ENCODE results near the gene MAP1B.

Gene MAP1B

GRCh38 chr5:72222521-72222920 lies 115.2 kb downstream of the MAP1B start:
- Histone ChIP-seq H3K9me3 (ENCODE audit: low read length) (no peaks in the 10 kb centered on the region), H3K36me3 (ENCODE audit: insufficient read depth, low read length) (peaks cover 99% of the 10 kb centered on the region), H3K4me1 (ENCODE audit: insufficient read depth, low read length, severe bottlenecking) (no peaks in the 10 kb centered on the region), H3K4me2 (ENCODE audit: low read length) (no peak overlapping the region), H3K79me2 (ENCODE audit: insufficient read depth, low read length) (no peaks in the 10 kb centered on the region), H3K27ac (ENCODE audit: low read depth, low read length, poor library complexity, severe bottlenecking) (no peak overlapping the region), H3K9me2 (ENCODE audit: low read depth, low read length) (no peaks in the 10 kb centered on the region), H3F3A (ENCODE audit: insufficient read depth, low read length) (no peaks in the 10 kb centered on the region), H3K27me3 (ENCODE audit: insufficient read depth, low read length) (no peaks in the 10 kb centered on the region), H3K9ac (ENCODE audit: low read length) (no peak overlapping the region), H2AFZ (ENCODE audit: low read length) (no peak overlapping the region), H3K4me3 (ENCODE audit: low read depth, low read length, poor library complexity, severe bottlenecking) (no peak overlapping the region), H4K20me1 (ENCODE audit: insufficient read depth, low read length) (no peaks in the 10 kb centered on the region)
- TF ChIP-seq EZH2 (IDR thresholded peaks at IDR 0.05; ENCODE audit: borderline replicate concordance, low read length) (no peak), CTCF (IDR thresholded peaks at IDR 0.05; ENCODE audit: low read length) (no peak)

DNA sequence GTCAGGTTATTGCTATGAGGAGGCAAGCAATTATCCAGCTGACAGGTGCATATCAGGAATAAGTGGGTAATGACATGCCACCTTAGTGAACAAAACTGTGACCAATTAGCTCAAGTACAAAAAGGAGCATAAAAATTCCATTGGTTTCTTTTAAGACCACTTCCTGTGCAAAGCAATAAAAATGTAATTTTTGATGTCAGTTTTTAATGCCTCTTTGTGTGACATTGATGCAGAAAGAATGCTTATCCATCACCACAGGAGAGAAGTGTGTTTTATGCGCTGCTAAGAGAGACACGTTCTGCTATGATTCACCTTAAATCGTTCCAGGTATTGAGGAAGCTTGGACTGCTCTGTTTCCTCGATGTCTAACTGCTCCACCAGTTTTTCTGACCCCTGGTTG lies 116.1 kb downstream of the MAP1B start:
- no peaks in the 10 kb centered on the region for H3K9me3 ChIP-seq (ENCODE audit: low read length)

DNA sequence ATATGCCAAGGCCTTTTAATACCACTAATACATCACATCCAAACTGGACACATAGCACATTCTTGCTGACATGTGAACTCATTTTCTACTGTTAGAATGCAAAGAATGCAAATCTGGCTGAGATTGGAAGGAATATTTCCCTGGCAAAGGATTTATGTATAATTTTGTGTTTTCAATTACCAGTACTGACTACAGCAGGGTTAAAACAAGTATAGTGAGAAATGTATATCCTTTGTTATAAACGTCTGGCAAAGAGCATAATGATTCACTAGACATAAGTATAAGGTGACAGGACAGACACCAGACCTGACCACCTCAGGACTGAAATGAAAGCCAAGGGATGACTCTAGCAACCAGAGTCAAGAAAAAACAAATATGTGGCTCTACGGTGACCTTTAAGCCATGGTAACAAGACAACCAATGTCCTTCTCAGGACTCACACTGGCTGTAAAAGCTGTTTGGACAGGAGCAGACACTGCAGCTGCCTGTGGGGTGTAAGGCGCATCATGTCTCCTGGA lies 117.7 kb downstream of the MAP1B start:
- H3K27ac ChIP-seq (ENCODE audit: low read depth, low read length, poor library complexity, severe bottlenecking) = no peak overlapping the region
- H2AFZ ChIP-seq (ENCODE audit: low read length) = no peak overlapping the region
- no peaks in the 10 kb centered on the region for H3K79me2 ChIP-seq (ENCODE audit: insufficient read depth, low read length)
- H3K4me2 ChIP-seq (ENCODE audit: low read length) = no peak overlapping the region
- H3K4me3 ChIP-seq (ENCODE audit: low read depth, low read length, poor library complexity, severe bottlenecking) = no peak overlapping the region
- no peaks in the 10 kb centered on the region for H4K20me1 ChIP-seq (ENCODE audit: insufficient read depth, low read length)
- H3K9me2 ChIP-seq (ENCODE audit: low read depth, low read length) = no peaks in the 10 kb centered on the region
- H3K27me3 ChIP-seq (ENCODE audit: insufficient read depth, low read length) = no peaks in the 10 kb centered on the region
- no peak for TF ChIP-seq CTCF (IDR thresholded peaks at IDR 0.05; ENCODE audit: low read length)
- TF ChIP-seq EZH2 (IDR thresholded peaks at IDR 0.05; ENCODE audit: borderline replicate concordance, low read length) = no peak
- H3F3A ChIP-seq (ENCODE audit: insufficient read depth, low read length) = no peaks in the 10 kb centered on the region
- H3K9ac ChIP-seq (ENCODE audit: low read length) = no peak overlapping the region
- no peaks in the 10 kb centered on the region for H3K9me3 ChIP-seq (ENCODE audit: low read length)
- peaks cover 14% of the 10 kb centered on the region for H3K4me1 ChIP-seq (ENCODE audit: insufficient read depth, low read length, severe bottlenecking)
- H3K36me3 ChIP-seq (ENCODE audit: insufficient read depth, low read length) = peaks cover 97% of the 10 kb centered on the region

More for the DNA sequence above, 116.1 kb downstream of the MAP1B start:
- TF ChIP-seq EZH2 (IDR thresholded peaks at IDR 0.05; ENCODE audit: borderline replicate concordance, low read length) (no peak), CTCF (IDR thresholded peaks at IDR 0.05; ENCODE audit: low read length) (no peak)
- H3F3A ChIP-seq (ENCODE audit: insufficient read depth, low read length) = no peaks in the 10 kb centered on the region
- H3K27ac ChIP-seq (ENCODE audit: low read depth, low read length, poor library complexity, severe bottlenecking) = no peak overlapping the region
- H3K27me3 ChIP-seq (ENCODE audit: insufficient read depth, low read length) = no peaks in the 10 kb centered on the region
- H3K79me2 ChIP-seq (ENCODE audit: insufficient read depth, low read length) = no peaks in the 10 kb centered on the region
- no peak overlapping the region for H2AFZ ChIP-seq (ENCODE audit: low read length)
- no peaks in the 10 kb centered on the region for H3K9me2 ChIP-seq (ENCODE audit: low read depth, low read length)
- H4K20me1 ChIP-seq (ENCODE audit: insufficient read depth, low read length) = no peaks in the 10 kb centered on the region
- peaks cover 99% of the 10 kb centered on the region for H3K36me3 ChIP-seq (ENCODE audit: insufficient read depth, low read length)
- no peak overlapping the region for H3K4me3 ChIP-seq (ENCODE audit: low read depth, low read length, poor library complexity, severe bottlenecking)
- H3K4me1 ChIP-seq (ENCODE audit: insufficient read depth, low read length, severe bottlenecking) = no peaks in the 10 kb centered on the region
- H3K9ac ChIP-seq (ENCODE audit: low read length) = no peak overlapping the region
- no peak overlapping the region for H3K4me2 ChIP-seq (ENCODE audit: low read length)

All from OCI-LY1 (cell line).